NOMO-1 treated with DMSO at 0.1 percent for 48 hours (cell line): ENCODE measurements around the gene ABCC1.
A peak's percentile ranks its signal among the peaks of the same experiment; 100 is the strongest.

Experiments used
- DNase-seq: peaks from one replicate; lab custom pipeline; 2025; ENCODE audit not compliant: unreplicated experiment; lab: John Stamatoyannopoulos, UW

Gene ABCC1

GRCh38 chr16:16075488-16076422, 126.3 kb downstream of the ABCC1 start:
- DNase-seq, result peak; percentile 97

- DNase-seq, result peak; percentile 35
These were observed 127.0 kb downstream of the ABCC1 start for GRCh38 chr16:16076423-16076813.

GRCh38 chr16:16080465-16081065, 131.1 kb downstream of the ABCC1 start:
- no peak for DNase-seq

GRCh38 chr16:16081141-16081540, 131.7 kb downstream of the ABCC1 start:
- no peak for DNase-seq

- no peak for DNase-seq
These were observed 132.8 kb downstream of the ABCC1 start for GRCh38 chr16:16082255-16082654.

- peak; percentile 66 for DNase-seq
These were observed 134.2 kb downstream of the ABCC1 start for GRCh38 chr16:16083421-16084156.

GRCh38 chr16:16084874-16085273, 135.5 kb downstream of the ABCC1 start:
- DNase-seq, result no peak

- DNase-seq, result no peak
These were observed 137.4 kb downstream of the ABCC1 start for GRCh38 chr16:16086653-16087446.

GRCh38 chr16:16090238-16090637, 140.8 kb downstream of the ABCC1 start:
- DNase-seq, result no peak

GRCh38 chr16:16092925-16093627, 143.7 kb downstream of the ABCC1 start:
- no peak for DNase-seq

GRCh38 chr16:16093628-16094332, 144.4 kb downstream of the ABCC1 start:
- DNase-seq, result no peak

GRCh38 chr16:16095646-16096045, 146.2 kb downstream of the ABCC1 start:
- DNase-seq, result no peak

GRCh38 chr16:16096121-16096857, 146.9 kb downstream of the ABCC1 start:
- DNase-seq, result no peak

GRCh38 chr16:16096858-16097213, 147.4 kb downstream of the ABCC1 start:
- no peak for DNase-seq

GRCh38 chr16:16099320-16099719, 149.9 kb downstream of the ABCC1 start:
- DNase-seq, result no peak

GRCh38 chr16:16100631-16101030, 151.2 kb downstream of the ABCC1 start:
- DNase-seq, result no peak

GRCh38 chr16:16101585-16101984, 152.2 kb downstream of the ABCC1 start:
- DNase-seq, result no peak

- DNase-seq, result no peak
These were observed 153.3 kb downstream of the ABCC1 start for GRCh38 chr16:16102738-16103137.
